ENCODE measurements around the gene EML4. TPM values are rescaled to one million over a fixed set of nuclear protein-coding genes. Genes with fewer than 3 reads are reported as not detected.

Gene EML4
- total RNA-seq, 2 experiments from 2014 or later: 37.1 to 43.2 TPM

DNA sequence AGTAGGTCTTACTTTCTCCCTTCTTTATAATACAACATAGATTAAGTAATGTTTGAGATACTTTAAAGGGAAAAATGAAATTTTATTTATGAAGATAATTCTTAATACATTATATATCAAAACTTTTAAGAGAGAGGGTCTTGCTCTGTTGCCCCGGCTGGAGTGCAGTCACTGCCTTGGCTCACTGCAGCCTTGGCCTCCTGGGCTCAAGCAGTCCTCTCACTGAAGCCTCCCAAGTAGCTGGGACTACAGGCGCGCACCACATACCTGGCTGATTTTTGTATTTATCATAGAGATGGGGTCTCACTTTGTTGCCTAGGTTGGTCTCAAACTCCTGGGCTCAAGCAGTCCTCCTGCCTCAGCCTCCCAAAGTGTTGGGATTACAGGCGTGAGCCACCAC lies 97.1 kb downstream of the EML4 start:
- intact Hi-C loops (cut with micrococcal nuclease; ENCODE audit: unreplicated experiment): no loop called here
- ChIA-PET CTCF (ENCODE audit: unreplicated experiment) (no interaction called here), POLR2A (interaction anchor here (0.6 to 1.2 kb wide), 2 partner anchors 10 to 21 kb away, joined by 4 to 5 read pairs; no protein-coding TSS in a partner anchor)
- Histone ChIP-seq H3K4me2 (ENCODE audit: low read length) (no peak overlapping the region), H3K9me3 (ENCODE audit: low read length) (no peaks in the 10 kb centered on the region), H3K36me3 (ENCODE audit: insufficient read depth, low read length) (peaks cover 5% of the 10 kb centered on the region; the same call in 1 of the 2 replicates), H3K9me2 (ENCODE audit: insufficient read depth, low read length) (no peaks in the 10 kb centered on the region), H3K4me1 (ENCODE audit: insufficient read depth, low read length, poor library complexity, severe bottlenecking) (no peaks in the 10 kb centered on the region), H4K20me1 (ENCODE audit: insufficient read depth, low read length) (no peaks in the 10 kb centered on the region), H3K79me2 (ENCODE audit: insufficient read depth, low read depth, low read length) (no peaks in the 10 kb centered on the region), H3K27ac (ENCODE audit: low read depth, low read length, poor library complexity, severe bottlenecking) (no peak overlapping the region), H3K4me3 (ENCODE audit: low read depth, low read length, poor library complexity, severe bottlenecking) (no peak overlapping the region), H2AFZ (ENCODE audit: low read length) (no peak overlapping the region)
- BruUV-seq (replicated peaks): no TSS peak
- no peak for TF ChIP-seq EZH2phosphoT487 (IDR thresholded peaks at IDR 0.05; ENCODE audit: borderline replicate concordance, low read depth, low read length)
- TF ChIP-seq, protein P1, sequence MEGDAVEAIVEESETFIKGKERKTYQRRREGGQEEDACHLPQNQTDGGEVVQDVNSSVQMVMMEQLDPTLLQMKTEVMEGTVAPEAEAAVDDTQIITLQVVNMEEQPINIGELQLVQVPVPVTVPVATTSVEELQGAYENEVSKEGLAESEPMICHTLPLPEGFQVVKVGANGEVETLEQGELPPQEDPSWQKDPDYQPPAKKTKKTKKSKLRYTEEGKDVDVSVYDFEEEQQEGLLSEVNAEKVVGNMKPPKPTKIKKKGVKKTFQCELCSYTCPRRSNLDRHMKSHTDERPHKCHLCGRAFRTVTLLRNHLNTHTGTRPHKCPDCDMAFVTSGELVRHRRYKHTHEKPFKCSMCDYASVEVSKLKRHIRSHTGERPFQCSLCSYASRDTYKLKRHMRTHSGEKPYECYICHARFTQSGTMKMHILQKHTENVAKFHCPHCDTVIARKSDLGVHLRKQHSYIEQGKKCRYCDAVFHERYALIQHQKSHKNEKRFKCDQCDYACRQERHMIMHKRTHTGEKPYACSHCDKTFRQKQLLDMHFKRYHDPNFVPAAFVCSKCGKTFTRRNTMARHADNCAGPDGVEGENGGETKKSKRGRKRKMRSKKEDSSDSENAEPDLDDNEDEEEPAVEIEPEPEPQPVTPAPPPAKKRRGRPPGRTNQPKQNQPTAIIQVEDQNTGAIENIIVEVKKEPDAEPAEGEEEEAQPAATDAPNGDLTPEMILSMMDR (conservative IDR thresholded peaks at IDR 0.05; ENCODE audit: low read length): no peak
- DNase-seq (ENCODE audit: low spot score): no peak

DNA sequence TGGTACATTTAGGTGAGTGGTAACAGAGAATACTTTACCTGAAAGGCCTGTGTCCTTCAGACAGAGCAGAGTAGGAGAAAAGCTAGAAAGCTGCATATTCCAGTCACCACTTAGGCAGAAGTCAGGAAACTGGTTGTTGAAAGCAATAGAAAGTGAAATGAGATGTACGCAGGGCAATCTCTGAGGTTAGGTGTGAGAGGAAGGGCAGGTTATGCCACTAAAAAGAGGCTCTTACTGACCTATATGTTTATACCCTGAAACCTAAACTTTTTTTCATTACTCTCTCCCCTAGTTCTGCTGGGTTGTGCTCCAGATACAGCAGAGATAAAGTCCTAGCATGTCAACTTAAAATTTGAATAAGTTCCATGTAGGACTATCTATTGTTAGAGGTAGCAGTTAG lies 98.4 kb downstream of the EML4 start:
- H3K36me3 ChIP-seq (ENCODE audit: insufficient read depth, low read length): peaks cover 5% of the 10 kb centered on the region; the same call in 1 of the 2 replicates
- no peaks in the 10 kb centered on the region for H3K79me2 ChIP-seq (ENCODE audit: insufficient read depth, low read depth, low read length)
- H3K9me2 ChIP-seq (ENCODE audit: insufficient read depth, low read length): no peaks in the 10 kb centered on the region
- TF ChIP-seq, protein P1 (conservative IDR thresholded peaks at IDR 0.05; ENCODE audit: low read length): no peak
- no peak for TF ChIP-seq EZH2phosphoT487 (IDR thresholded peaks at IDR 0.05; ENCODE audit: borderline replicate concordance, low read depth, low read length)
- no peaks in the 10 kb centered on the region for H3K9me3 ChIP-seq (ENCODE audit: low read length)
- no peak overlapping the region for H3K27ac ChIP-seq (ENCODE audit: low read depth, low read length, poor library complexity, severe bottlenecking)
- DNase-seq (ENCODE audit: low spot score): no peak
- ChIA-PET CTCF (ENCODE audit: unreplicated experiment) (no interaction called here), POLR2A (interaction anchor here (0.7 to 1.2 kb wide), 3 partner anchors 10 to 428 kb away, joined by 3 to 5 read pairs (median 3); no protein-coding TSS in a partner anchor)
- H3K4me3 ChIP-seq (ENCODE audit: low read depth, low read length, poor library complexity, severe bottlenecking): no peak overlapping the region
- no peak overlapping the region for H2AFZ ChIP-seq (ENCODE audit: low read length)
- intact Hi-C loops (cut with micrococcal nuclease; ENCODE audit: unreplicated experiment): no loop called here
- H3K4me2 ChIP-seq (ENCODE audit: low read length): no peak overlapping the region
- no TSS peak for BruUV-seq (replicated peaks)
- H4K20me1 ChIP-seq (ENCODE audit: insufficient read depth, low read length): no peaks in the 10 kb centered on the region
- no peaks in the 10 kb centered on the region for H3K4me1 ChIP-seq (ENCODE audit: insufficient read depth, low read length, poor library complexity, severe bottlenecking)

DNA sequence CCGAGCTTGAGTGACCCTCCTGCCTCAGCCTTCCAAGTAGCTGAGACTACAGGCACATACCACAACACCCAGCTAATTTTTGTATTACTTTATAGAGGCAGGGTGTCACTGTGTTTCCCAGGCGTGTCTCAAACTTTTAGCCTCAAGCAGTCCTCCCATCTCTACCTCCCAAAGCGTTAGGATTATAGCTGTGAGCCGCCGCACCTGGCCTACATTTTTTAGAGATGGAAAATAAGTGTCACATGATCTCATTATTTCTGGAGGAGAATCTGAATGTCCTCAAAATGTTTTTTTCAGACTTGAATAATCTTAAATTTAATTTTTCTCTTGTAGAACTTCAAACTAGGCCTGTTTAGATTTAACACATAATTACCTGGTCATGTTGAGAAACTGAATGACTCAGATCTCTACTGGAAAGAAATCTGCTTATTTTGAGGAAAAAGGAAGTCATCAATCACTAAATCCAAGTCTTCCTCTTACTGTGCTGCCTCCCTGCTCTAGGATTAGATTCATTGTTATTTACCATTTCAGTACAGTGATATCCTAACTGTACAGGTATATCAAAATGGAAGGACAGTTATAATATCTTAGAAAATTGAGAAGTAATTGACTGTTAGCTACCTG lies 99.5 kb downstream of the EML4 start:
- no peak for DNase-seq (ENCODE audit: low spot score)
- Histone ChIP-seq H3K36me3 (ENCODE audit: insufficient read depth, low read length) (no peaks in the 10 kb centered on the region), H3K79me2 (ENCODE audit: insufficient read depth, low read depth, low read length) (no peaks in the 10 kb centered on the region), H2AFZ (ENCODE audit: low read length) (no peak overlapping the region), H3K4me3 (ENCODE audit: low read depth, low read length, poor library complexity, severe bottlenecking) (no peak overlapping the region), H3K9me2 (ENCODE audit: insufficient read depth, low read length) (no peaks in the 10 kb centered on the region), H3K27ac (ENCODE audit: low read depth, low read length, poor library complexity, severe bottlenecking) (no peak overlapping the region), H3K9me3 (ENCODE audit: low read length) (no peaks in the 10 kb centered on the region), H3K4me2 (ENCODE audit: low read length) (no peak overlapping the region), H4K20me1 (ENCODE audit: insufficient read depth, low read length) (no peaks in the 10 kb centered on the region), H3K4me1 (ENCODE audit: insufficient read depth, low read length, poor library complexity, severe bottlenecking) (no peaks in the 10 kb centered on the region)
- TF ChIP-seq, protein P1 (conservative IDR thresholded peaks at IDR 0.05; ENCODE audit: low read length): no peak
- TF ChIP-seq EZH2phosphoT487 (IDR thresholded peaks at IDR 0.05; ENCODE audit: borderline replicate concordance, low read depth, low read length): no peak
- POLR2A ChIA-PET: interaction anchor here (0.7 kb wide), 1 partner anchor 129 kb away, joined by 4 read pairs; no protein-coding TSS in a partner anchor
- intact Hi-C loops (cut with micrococcal nuclease; ENCODE audit: unreplicated experiment): no loop called here
- BruUV-seq (replicated peaks): no TSS peak
- CTCF ChIA-PET (ENCODE audit: unreplicated experiment): no interaction called here
